ENCODE measurements around the gene FBXL7.

GRCh38 chr5:15506897-15507296, 6.9 kb downstream of the FBXL7 start:
- TF ChIP-seq CTCF (IDR thresholded peaks at IDR 0.05), result no peak
- TF ChIP-seq POLR2A (IDR thresholded peaks at IDR 0.05), result no peak

All from suprapubic skin (tissue), 3 donors.